HG03025 (cell line): ENCODE data around the gene SIGLEC8.
"Not testable (repeated sequence)": the region's sequence is repeated elsewhere in the genome, so short reads cannot be mapped to it uniquely, and the experiment has no call there.

Experiments used
- ATAC-seq: cut with Tn5 transposase; IDR thresholded peaks from one replicate; pipeline ENCODE4 v1.9.1; 2021; ENCODE audit warnings: mild to moderate bottlenecking, moderate library complexity; ENCODE audit not compliant: unreplicated experiment, low FRiP score

SIGLEC8 gene

DNA sequence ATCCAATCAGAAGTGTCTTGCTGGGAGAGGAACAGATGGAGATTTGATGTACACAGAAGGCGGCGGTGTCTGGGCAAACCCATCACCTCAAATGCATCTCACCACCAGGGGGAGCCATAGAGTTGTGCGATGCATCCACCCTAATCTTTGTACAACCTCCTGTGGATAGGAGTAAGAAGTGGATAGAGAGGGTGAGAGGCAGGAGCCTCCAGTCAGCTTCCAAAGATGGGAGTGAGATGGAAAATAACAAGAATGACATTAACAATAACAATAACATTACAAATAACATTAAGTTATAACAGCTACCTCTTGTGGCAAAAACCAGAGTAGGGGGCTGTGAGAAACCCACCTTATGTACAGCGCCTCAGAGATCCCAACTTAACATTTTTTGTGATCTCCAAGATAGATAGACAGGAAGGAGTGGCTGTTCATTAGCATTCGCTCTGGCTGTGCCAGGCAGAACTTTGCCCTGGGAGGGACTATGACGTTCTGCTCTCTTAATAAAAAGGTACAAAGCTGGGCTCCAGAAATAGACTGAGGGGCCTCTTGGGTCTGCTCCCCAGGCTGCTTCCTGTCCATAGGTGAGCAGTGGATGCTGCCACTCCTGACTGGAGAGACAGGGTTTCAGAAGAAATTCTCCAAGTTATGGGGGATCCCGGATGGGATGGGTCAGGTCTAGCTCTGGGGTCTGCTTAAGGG, 14.9 kb upstream of the SIGLEC8 start:
- no peak for ATAC-seq

DNA sequence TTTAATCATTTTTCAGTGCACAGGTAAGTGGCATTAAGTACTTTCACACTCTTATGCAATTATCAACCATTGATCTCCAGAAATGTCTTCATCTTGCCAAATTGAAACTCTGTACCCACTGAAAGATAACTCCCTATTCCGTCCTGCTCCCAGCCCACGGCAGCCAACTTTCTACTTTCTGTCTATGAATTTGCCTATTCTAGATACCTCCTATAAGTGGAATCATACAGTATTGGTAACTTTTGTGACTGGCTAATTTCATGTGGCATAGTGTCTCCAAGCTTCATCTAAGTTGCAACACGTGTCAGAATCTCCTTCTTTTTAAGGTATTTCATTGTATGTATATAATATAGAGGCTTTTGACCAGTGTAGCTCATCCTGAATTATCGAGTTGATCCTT, 14.4 kb upstream of the SIGLEC8 start:
- ATAC-seq, result no peak

DNA sequence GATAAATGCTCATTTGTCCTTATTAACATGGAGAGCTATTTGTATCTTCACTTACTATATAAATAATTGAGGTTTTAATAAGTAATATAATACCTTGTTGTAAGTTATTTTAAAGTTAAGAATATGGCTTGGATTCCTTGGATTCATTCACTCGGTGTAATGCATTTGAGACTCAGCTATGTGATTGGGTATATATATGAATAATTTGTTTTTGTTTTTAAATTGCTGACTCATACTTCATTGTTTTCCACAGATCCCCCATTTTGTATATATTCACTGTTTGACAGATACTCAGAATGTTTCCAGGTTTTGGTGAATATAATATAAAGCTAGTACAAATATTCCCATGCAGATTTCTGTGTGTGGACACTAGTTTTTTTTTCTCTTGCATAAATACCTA, 13.3 kb upstream of the SIGLEC8 start:
- ATAC-seq, result no peak

DNA sequence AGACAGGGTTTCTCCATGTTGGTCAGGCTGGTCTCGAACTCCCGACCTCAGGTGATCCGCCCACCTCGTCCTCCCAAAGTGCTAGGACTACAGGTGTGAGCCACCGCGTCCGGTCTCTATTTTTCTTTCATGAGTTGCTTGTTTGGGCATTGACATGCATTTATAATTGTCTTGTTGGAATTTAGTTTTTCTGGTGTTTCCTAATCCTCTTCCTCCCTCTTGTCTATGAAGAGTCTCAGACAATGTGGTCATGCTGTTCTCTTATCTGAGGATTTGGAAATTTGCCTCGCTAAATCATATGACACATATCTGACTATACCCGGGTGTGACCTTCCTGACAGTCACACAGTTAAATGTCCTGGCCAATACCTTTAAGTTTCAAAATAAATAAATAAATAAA, 12.7 kb upstream of the SIGLEC8 start:
- no peak for ATAC-seq

- no peak for ATAC-seq
Measured at GRCh38 chr19:51469629-51470028, 11.4 kb upstream of the SIGLEC8 start.

- no peak for ATAC-seq
Measured at GRCh38 chr19:51469162-51469561, 10.9 kb upstream of the SIGLEC8 start.

- no peak for ATAC-seq
Measured at GRCh38 chr19:51468545-51468920, 10.3 kb upstream of the SIGLEC8 start.

DNA sequence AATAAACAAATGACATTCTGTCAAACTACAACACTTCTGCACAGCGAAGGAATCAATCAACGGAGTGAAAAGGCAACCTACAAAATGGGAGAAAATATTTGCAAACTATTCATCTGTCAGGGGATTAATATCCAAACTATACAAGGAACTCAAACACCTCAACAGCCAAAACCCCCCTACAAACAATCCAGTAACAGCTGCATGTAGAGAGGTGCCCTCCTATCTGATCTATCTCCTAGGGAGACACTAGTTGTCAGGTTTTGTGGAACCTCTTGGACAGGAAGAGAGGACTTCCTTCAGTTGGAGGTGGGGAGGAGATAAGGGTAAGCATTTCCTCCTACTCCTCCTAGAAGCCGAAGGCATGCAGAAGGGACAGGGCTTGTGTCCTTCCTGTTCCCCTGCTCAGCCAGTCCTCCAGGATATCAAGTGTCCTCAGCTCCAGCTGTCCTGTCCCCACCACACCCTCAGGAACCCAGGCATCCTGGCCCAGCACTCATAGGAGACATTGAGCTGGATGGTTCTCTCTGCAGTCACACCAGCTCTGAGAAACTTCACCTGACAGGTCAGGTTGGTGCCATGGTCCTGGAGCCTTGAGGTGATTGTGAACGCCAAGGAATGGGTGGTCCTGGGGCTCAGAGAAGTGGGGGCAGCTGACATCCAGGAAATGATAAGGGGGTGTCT, 9.8 kb upstream of the SIGLEC8 start:
- ATAC-seq, result no peak

DNA sequence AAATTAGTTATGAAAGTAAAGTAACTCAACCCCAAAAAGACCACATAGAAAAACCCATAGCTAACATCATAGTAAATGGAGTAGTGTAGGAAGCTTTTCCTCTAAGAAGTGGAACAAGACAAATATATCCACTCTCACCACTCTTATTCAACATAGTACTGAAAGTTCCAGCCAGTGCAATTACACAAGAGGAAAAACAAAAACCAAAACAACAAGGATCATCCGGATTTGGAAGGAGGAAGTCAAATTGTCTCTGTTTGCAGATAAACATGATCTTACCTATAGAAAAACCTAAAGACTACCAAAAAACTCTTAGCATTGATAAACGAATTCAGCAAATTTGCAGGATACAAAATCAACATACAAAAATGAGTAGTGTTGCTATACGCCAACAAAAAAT, 8.5 kb upstream of the SIGLEC8 start:
- no peak for ATAC-seq

- ATAC-seq, result not testable (repeated sequence)
Measured at GRCh38 chr19:51463976-51464581, 5.8 kb upstream of the SIGLEC8 start.

- ATAC-seq, result no peak
Measured at GRCh38 chr19:51462681-51463080, 4.4 kb upstream of the SIGLEC8 start.

- no peak for ATAC-seq
Measured at GRCh38 chr19:51462276-51462675, 4.0 kb upstream of the SIGLEC8 start.

DNA sequence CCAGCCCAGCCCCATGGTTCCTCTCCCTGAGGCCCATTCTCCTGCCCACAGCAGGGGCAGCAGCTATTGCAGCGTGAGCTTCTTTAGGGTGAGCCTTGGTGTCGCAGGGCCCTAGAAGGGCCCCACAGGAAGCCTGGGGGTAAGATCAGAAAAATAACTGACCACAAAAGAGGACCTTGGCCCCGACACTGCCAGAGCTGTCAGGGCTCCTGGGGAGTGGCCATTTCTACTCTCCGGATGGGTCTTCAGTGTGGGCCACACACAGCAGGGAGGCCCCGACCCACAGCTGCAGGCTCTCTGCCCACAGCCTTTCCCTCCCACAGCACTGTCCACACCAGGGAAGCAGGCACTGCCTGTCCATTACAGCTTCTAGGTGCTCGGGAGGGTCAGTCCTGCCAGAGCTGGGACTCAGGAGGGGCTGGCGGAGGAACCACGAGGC, 3.5 kb upstream of the SIGLEC8 start:
- ATAC-seq, result no peak

DNA sequence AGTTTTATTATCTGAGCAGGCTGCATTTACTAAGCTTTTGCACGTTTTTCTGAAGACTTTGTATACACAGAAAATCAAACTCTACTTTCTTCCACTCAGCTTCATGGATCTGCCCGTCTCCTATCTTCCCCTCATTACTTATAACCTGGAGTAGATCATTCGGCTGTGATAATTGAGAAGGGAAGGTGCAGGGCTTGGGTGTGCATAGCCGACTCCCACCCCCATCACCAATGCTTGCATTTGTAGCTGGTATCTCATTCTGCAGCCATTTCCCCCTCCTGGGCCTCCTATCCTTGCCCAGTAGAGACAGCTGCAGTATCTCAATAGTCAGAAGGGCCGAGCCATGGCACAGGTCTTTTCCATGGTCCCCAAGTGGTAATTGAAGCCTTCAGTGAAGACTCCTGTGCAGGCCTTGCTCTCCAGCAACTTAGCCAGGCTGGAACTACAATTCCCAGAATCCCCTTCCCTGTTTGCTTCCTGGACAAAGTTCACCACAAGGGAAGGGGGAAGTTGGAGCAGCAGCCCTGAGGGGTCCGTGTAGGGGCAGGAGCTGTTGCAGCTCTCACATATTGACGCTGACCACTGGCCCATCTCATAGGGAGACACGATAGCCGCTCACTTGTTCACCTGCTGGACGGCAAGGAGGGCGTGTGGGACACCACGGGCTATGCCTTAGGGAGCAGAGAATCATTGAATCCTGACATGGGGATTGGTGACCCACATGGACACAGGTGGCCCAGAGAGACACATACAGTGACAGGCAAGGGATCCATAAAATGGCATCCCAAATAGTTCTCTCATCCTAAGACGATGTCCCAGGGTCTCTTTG, 2.1 kb upstream of the SIGLEC8 start:
- no peak for ATAC-seq

- no peak for ATAC-seq
Measured at GRCh38 chr19:51458899-51459505, 748 bp upstream of the SIGLEC8 start.

GRCh38 chr19:51457351-51458013, 772 bp downstream of the SIGLEC8 start:
- no peak for ATAC-seq

GRCh38 chr19:51456541-51457290, 1.5 kb downstream of the SIGLEC8 start:
- ATAC-seq, result no peak

- ATAC-seq, result no peak
Measured at GRCh38 chr19:51450730-51451307, 7.4 kb downstream of the SIGLEC8 start.

DNA sequence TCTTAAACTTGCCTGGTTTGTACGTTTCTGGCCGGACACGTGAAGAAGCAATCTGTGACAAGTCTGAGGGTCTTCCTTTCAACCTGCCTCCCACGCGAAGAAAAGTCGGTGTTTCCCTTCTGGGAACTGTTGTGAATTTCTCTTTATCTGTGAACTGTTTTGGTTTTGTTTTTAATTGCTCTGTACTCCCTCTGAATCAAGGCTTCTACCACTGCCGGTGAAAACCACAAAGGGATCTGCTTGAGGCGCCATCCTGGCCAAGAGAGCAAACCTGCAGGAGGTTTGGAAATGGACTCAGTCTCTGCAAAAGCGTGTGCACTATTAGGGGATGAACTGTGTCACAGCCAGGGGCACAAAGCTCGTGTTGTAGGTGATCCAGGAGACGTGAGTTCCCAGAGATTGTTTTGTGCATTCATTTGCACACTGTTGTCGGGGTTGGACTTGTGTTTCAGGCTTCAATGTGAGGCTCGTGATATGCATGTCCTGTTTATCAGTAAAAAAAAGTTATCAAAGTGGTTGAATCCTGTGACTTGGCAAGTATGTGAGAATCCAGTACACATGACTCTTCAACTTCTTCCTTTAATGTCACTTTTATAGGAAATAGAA, 9.7 kb downstream of the SIGLEC8 start:
- no peak for ATAC-seq
